Sigmoid colon (tissue), 7 donors: ENCODE data around the gene PCDHGB4. TPM values are rescaled to one million over a fixed set of nuclear protein-coding genes. Genes with fewer than 3 reads are reported as not detected.

Source experiments
- DNase-seq: peaks from one replicate; pipeline ENCODE4 v3.0.0-alpha.2; 2019
- H3K27ac ChIP-seq, 4 donors: fragments of 200-600 bp; sonication (generic); one replicate each; pipeline ENCODE4 v1.5.1; 2016 to 2019; ENCODE audit warnings: mild to moderate bottlenecking in 1 of 4
- H3K27me3 ChIP-seq, 3 donors: fragments of 200-600 bp; sonication (generic); one replicate each; pipeline ENCODE4 v1.5.1; 2019; ENCODE audit warnings: mild to moderate bottlenecking in 1 of 3
- H3K36me3 ChIP-seq, 4 donors: fragments of 200-600 bp; sonication (generic); one replicate each; pipeline ENCODE4 v1.5.1; 2016 to 2019
- H3K4me1 ChIP-seq, 4 donors: fragments of 200-600 bp; sonication (generic); one replicate each; pipeline ENCODE4 v1.5.1; 2017 to 2019
- H3K4me3 ChIP-seq, 4 donors: fragments of 200-600 bp; sonication (generic); one replicate each; pipeline ENCODE4 v1.5.1; 2017 to 2019; ENCODE audit warnings: mild to moderate bottlenecking in 2 of 4, moderate library complexity in 1 of 4
- H3K9me3 ChIP-seq, 4 donors: fragments of 200-600 bp in 3 of 4; sonication (generic) in 3 of 4; one replicate each; pipeline versions ENCODE4 v1.5.1 to v1.6.1; 2013 to 2019
- EP300 ChIP-seq, 4 donors: sonication (generic); formaldehyde crosslinking; IDR thresholded peaks; one replicate each; pipeline ENCODE4 v1.6.1; 2017; ENCODE audit warnings: antibody characterized with exemption in 4 of 4
- POLR2A ChIP-seq, 2 donors: fragments of 450-650 bp; IDR thresholded peaks; one replicate each; pipeline ENCODE4 v1.6.1; 2016; ENCODE audit warnings: antibody characterized with exemption in 2 of 2, mild to moderate bottlenecking in 2 of 2, moderate library complexity in 2 of 2
- POLR2AphosphoS5 ChIP-seq, 4 donors: sonication (generic); formaldehyde crosslinking; IDR thresholded peaks; one replicate each; pipeline ENCODE4 v1.6.1; 2017; ENCODE audit warnings: antibody characterized with exemption in 4 of 4
- WGBS, 2 donors: extraction: QIAGEN DNeasy Blood & Tissue Kit; methylation state at CpG; one replicate each; pipeline ENCODE4 v1.1.7; 2013; 5-methylcytosine and 5-hydroxymethylcytosine counted together
- intact Hi-C: fragments of 100-400 bp; cut with DNase I; formaldehyde crosslinking; loops from one replicate; pipeline ENCODE4 v1.15.1; 2023
- polyA plus RNA-seq, 3 donors: library from polyadenylated mRNA; stranded (reverse); fragments of 200-250 nt; gene quantifications; one replicate each; pipeline ENCODE4 v1.2.3, GENCODE V29; 2013
- total RNA-seq, 4 donors: library from RNA; depleted of rRNA; stranded (reverse); fragments of >200 nt; gene quantifications; one replicate each; pipeline ENCODE4 v1.1.0, GENCODE V29; 2016
- TF ChIP-seq, protein P1 (sequence below), 4 experiments: fragments of 450-650 bp in 3 of 4; fragments of 200-600 bp in 1 of 4; IDR thresholded peaks; one replicate each; pipeline ENCODE4 v1.5.1; 2016 to 2019; ENCODE audit warnings: antibody characterized with exemption in 4 of 4, mild to moderate bottlenecking in 3 of 4, moderate library complexity in 2 of 4
- donor health status: healthy with polysubstance abuse.
- donor health status: Bipolar disorder and iron deficiency.
- donor health status: healthy.

Gene PCDHGB4
- total and polyA plus RNA-seq, 7 donors = 0.54 to 9.1 (median 6.1) TPM; not detected in 2

- TF ChIP-seq, protein P1, sequence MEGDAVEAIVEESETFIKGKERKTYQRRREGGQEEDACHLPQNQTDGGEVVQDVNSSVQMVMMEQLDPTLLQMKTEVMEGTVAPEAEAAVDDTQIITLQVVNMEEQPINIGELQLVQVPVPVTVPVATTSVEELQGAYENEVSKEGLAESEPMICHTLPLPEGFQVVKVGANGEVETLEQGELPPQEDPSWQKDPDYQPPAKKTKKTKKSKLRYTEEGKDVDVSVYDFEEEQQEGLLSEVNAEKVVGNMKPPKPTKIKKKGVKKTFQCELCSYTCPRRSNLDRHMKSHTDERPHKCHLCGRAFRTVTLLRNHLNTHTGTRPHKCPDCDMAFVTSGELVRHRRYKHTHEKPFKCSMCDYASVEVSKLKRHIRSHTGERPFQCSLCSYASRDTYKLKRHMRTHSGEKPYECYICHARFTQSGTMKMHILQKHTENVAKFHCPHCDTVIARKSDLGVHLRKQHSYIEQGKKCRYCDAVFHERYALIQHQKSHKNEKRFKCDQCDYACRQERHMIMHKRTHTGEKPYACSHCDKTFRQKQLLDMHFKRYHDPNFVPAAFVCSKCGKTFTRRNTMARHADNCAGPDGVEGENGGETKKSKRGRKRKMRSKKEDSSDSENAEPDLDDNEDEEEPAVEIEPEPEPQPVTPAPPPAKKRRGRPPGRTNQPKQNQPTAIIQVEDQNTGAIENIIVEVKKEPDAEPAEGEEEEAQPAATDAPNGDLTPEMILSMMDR (IDR thresholded peaks at IDR 0.05) = no peak
- TF ChIP-seq POLR2AphosphoS5 (IDR thresholded peaks at IDR 0.05) = no peak
- WGBS, 2 donors = 23 to 51% methylated on average over 34 of the region's 34 CpGs
- H3K4me3 ChIP-seq = peak within 1 kb of the TSS in 2 of 4 donors; percentile 12 to 17
- H3K36me3 ChIP-seq = no peaks in the 10 kb centered on the region
- no peak for DNase-seq
- no peaks in the 10 kb centered on the region for H3K4me1 ChIP-seq
- peaks cover 0 to 13% (median 4%) of the 10 kb centered on the region in 3 donors for H3K27me3 ChIP-seq
- intact Hi-C loops = no loop called here
- peaks cover 41 to 92% (median 61%) of the 10 kb centered on the region in 4 donors for H3K9me3 ChIP-seq
- no peak within 1 kb of the TSS for H3K27ac ChIP-seq
Observed at GRCh38 chr5:141363952-141364660, 23.4 kb upstream of the PCDHGB4 start, which contains the start of gene PCDHGA5. Gene PCDHGA5 (plus strand): TSS chr5:141364162. CDS start chr5:141364331, 169 bp downstream.

GRCh38 chr5:141366016-141366896 lies 21.2 kb upstream of the PCDHGB4 start:
- TF ChIP-seq, protein P1 (IDR thresholded peaks at IDR 0.05) = no peak
- TF ChIP-seq POLR2AphosphoS5 (IDR thresholded peaks at IDR 0.05) (no peak), POLR2A (IDR thresholded peaks at IDR 0.05) (no peak), EP300 (IDR thresholded peaks at IDR 0.05) (no peak)
- Histone ChIP-seq H3K4me1 (no peaks in the 10 kb centered on the region), H3K36me3 (no peaks in the 10 kb centered on the region), H3K27me3 (peaks cover 0 to 7% (median 4%) of the 10 kb centered on the region in 3 donors), H3K27ac (no peak overlapping the region), H3K4me3 (no peak overlapping the region), H3K9me3 (peaks cover 34 to 92% (median 61%) of the 10 kb centered on the region in 4 donors)
- 39 to 61% methylated on average over 46 of the region's 46 CpGs for WGBS, 2 donors
- intact Hi-C loops = no loop called here
- DNase-seq = no peak

DNA sequence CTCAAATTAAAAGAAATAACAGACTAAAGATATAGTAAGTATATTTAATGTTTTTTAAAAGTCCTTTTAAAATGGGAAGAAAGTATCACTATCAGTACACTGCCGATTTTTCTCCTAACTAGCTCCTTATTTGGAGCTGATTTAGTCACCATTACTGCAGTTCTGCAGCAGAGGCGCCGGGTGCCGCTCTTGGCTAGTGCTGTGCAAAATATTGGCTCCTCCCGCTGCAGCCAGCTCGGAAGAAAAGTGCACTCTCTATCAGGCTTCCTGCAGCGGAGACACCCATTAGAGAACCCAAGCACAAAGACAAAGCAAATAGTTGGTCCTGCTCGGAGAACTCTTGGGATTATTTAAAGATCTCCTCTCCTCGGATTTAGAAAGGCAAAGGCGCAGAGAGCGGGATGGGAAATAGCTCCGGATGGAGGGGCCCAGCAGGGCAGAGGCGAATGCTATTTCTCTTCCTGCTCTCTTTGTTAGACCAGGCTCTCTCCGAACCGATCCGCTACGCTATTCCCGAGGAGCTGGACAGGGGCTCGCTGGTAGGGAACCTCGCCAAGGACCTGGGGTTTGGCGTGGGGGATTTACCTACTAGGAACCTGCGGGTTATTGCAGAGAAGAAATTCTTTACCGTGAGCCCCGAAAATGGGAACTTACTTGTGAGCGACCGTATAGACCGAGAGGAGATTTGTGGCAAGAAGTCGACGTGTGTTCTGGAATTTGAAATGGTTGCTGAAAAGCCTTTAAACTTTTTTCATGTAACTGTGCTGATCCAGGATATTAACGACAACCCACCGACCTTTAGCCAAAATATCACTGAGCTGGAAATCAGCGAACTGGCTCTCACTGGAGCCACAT lies 17.3 kb upstream of the PCDHGB4 start, which contains the start of gene PCDHGB3:
Gene PCDHGB3, plus strand, starts transcription at position 249 of the 855 bp plus-strand sequence. Its CDS starts 153 bp downstream, at position 402.
- no peak for DNase-seq
- TF ChIP-seq EP300 (IDR thresholded peaks at IDR 0.05) (no peak), POLR2A (IDR thresholded peaks at IDR 0.05) (no peak), POLR2AphosphoS5 (IDR thresholded peaks at IDR 0.05) (no peak)
- TF ChIP-seq, protein P1 (IDR thresholded peaks at IDR 0.05) = no peak
- Histone ChIP-seq H3K36me3 (peaks cover 0 to 6% (median 0%) of the 10 kb centered on the region in 4 donors), H3K4me3 (peak within 1 kb of the TSS in 2 of 4 donors; percentile 17 to 19), H3K27ac (no peak within 1 kb of the TSS), H3K9me3 (peaks cover 49 to 95% (median 71%) of the 10 kb centered on the region in 4 donors), H3K4me1 (no peaks in the 10 kb centered on the region), H3K27me3 (peaks cover 0 to 7% (median 0%) of the 10 kb centered on the region in 3 donors)
- intact Hi-C loops = no loop called here
- WGBS, 2 donors = 19 to 42% methylated on average over 32 of the region's 32 CpGs
